ENCODE data around the gene MS4A18. TPM values are rescaled to one million over a fixed set of nuclear protein-coding genes. Genes with fewer than 3 reads are reported as not detected.
A peak's percentile ranks its signal among the peaks of the same experiment; 100 is the strongest.
"Not testable (repeated sequence)": the region's sequence is repeated elsewhere in the genome, so short reads cannot be mapped to it uniquely, and the experiment has no call there.

Gene MS4A18
- polyA plus RNA-seq, 5 donors, result not detected

DNA sequence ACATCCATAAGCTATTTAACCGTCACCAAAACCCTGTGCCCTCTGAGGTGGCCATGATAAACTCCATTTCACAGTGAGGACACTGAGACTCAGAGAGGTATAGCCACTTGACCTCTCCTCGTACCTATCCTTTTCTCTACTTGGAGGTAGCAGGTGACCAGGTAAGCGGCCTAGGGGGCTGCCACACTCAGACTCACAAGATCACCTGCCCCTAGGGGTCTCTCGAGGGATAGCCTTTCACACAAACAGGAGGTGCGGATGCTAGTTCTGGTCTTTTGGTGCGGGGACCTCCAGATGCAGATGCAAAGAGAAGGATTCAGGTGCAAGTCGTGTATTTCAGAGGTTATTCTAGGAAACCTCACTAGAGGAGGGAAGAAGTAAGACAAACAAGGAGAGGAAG lies 14.6 kb downstream of the MS4A18 start:
- no peak for DNase-seq

GRCh38 chr11:60740573-60740972 lies 16.1 kb downstream of the MS4A18 start:
- no peak for DNase-seq

GRCh38 chr11:60741421-60741820 lies 16.9 kb downstream of the MS4A18 start:
- DNase-seq, result no peak

DNA sequence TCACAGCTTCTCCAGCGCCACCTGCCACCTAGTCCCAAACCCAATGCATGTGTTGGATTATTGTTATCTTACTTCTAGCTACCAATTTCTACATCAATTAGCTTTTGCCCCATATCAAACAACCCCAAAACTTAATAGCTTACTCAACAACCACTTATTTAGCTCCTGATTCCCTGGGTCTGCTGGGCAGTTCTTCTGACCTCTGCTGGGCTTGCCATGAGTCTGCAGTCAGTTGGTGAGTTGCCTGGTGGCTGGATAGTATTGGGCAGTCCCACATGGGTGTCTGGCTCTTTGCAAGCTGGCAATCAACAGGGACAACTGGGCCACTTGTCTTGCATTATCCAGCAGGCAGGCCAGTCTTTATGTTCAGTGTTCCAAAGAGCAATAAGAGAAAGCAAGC lies 18.5 kb downstream of the MS4A18 start:
- DNase-seq, result no peak

GRCh38 chr11:60744114-60744513 lies 19.6 kb downstream of the MS4A18 start:
- no peak for DNase-seq

DNA sequence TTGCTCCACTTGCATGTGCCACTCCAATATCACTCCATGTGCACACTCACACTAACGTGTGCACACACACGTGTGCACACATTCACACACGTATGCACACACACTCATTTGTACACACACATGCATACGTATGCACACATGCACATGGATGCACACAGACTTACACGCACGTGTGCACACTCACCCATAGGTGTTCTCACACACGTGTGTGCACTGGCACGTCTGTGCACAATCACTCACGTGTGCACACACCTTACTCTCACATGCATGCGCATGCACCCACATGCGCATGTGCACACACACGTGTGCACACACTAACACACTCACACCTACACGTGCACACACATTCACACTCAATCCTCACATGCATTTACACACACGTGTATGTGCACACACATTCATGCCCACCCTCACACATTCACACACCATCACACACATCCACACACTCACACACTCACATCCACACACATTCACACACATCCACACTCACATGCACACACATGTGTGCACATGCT lies 22.9 kb downstream of the MS4A18 start:
- DNase-seq, result no peak

GRCh38 chr11:60748225-60748624 lies 23.7 kb downstream of the MS4A18 start:
- DNase-seq, result no peak

GRCh38 chr11:60748821-60749220 lies 24.3 kb downstream of the MS4A18 start:
- DNase-seq, result no peak

GRCh38 chr11:60750911-60751310 lies 26.4 kb downstream of the MS4A18 start:
- no peak for DNase-seq

- no peak for DNase-seq
Observed at GRCh38 chr11:60753309-60753708, 28.8 kb downstream of the MS4A18 start.

- DNase-seq, result no peak
Observed at GRCh38 chr11:60754887-60755286, 30.4 kb downstream of the MS4A18 start.

- peak in 1 of 2 donors; percentile 12 for DNase-seq
Observed at GRCh38 chr11:60756307-60757032, 31.9 kb downstream of the MS4A18 start, which contains the start of gene MS4A15. MS4A15 (plus strand) TSS chr11:60756867; CDS start chr11:60763734, 6,867 bp downstream.

DNA sequence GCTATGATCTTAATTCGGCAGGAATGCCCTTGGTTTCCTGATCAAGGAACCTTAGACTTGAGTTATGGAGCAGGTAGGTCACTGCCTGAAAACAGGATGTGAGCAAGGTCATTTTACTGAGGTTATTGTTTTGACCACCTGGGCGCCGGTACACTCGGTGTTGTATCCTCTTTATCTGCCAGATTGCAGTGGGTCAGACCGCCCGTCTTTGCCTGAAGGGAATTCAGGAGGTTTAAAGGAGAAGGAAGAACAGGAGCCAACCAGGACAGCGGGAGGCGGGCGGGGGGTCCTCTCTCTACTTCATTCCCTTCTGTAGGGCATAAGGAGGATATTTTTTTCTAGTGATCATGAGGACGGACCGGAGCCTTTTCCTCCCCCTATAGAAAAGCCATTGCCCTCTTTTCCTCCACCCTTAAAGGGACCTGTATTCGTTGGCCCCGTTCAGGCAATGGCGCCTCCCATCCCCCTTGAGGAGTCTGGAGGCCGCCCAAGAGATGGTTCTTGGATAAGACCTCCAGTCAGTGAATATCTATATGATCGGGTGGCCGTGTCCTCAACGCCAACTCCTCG lies 32.8 kb downstream of the MS4A18 start:
- no peak for DNase-seq

- DNase-seq, result not testable (repeated sequence)
Observed at GRCh38 chr11:60758671-60759070, 34.2 kb downstream of the MS4A18 start.

DNA sequence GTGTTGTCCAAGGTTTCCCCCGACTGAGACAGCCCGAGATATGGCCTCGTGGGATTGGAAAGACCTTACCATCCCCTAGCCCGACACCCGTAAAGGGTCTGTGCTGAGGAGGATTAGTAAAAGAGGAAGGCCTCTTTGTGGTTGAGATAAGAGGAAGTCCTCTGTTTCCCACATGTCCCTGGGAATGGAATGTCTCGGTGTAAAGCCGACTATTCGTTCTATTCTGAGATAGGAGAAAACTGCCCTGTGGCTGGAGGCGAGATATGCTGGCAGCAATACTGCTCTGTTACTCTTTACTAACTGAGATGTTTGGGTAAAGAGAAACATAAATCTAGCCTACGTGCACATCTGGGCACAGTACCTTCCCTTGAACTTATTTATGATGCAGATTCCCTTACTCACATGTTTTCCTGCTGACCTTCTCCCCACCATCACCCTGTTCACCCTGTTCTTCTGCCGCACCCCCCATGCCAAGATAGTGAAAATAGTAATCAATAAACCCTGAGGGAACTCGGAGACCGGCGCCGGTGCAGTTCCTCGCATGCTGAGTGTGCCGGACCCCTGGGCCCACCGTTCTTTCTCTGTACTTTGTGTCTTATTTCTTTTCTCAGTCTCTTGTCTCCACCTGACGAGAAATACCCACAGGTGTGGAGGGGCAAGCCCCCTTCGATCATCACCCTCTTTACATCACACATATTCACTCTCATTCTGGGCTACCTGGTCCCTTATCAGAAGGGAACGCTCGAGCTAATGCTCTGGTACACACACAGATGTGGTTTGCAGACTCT lies 35.1 kb downstream of the MS4A18 start:
- DNase-seq, result not testable (repeated sequence)

- no peak for DNase-seq
Observed at GRCh38 chr11:60761436-60762190, 37.1 kb downstream of the MS4A18 start.

GRCh38 chr11:60762851-60763691 lies 38.6 kb downstream of the MS4A18 start:
- DNase-seq, result no peak

- no peak for DNase-seq
Observed at GRCh38 chr11:60763692-60764369, 39.3 kb downstream of the MS4A18 start.

DNA sequence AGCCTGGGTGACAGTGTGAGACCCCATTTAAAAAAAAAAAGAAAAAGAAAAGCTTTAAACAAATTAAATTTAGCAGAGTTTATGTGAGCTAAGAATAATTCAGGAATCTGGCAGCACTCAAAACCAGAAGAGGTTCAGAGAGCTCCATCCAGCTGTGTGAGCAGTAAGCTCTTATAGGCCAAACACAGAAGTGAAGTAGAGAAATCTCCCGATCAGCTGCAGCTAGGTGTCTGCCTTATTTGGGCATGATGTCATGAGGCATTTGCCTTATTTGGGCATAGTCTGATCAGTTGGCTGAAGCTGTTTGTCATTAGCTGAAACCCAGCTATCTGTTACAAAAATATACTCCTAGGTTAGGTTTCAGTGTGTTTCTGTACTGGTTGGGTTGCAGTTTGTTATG lies 40.4 kb downstream of the MS4A18 start:
- no peak for DNase-seq

DNA sequence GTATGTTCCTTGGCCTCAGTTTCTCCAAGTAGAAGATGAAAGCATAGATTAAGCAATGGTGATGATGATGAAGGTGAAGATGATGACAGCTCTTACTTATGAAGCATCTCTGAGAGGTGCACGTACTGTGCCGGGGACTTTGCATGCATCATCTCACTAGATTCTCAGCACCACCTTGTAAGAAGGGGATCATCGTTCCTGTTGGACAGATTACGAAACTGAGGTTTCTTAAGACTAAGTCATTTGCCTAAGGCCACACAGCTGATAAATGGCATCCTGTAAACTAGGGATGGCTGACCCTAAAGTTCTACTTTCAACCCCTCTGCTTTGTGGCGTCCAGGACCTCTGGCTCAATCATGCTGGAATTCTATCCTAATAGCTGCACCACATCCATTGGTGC lies 40.8 kb downstream of the MS4A18 start:
- DNase-seq, result no peak
